ENCODE measurements around the gene HIRIP3. TPM values are rescaled to one million over a fixed set of nuclear protein-coding genes. Genes with fewer than 3 reads are reported as not detected.
"Not testable (repeated sequence)": the region's sequence is repeated elsewhere in the genome, so short reads cannot be mapped to it uniquely, and the experiment has no call there.

Gene HIRIP3
- total RNA-seq, 3 donors from 2014 or later, result 43.4 to 52.5 (median 50.7) TPM

DNA sequence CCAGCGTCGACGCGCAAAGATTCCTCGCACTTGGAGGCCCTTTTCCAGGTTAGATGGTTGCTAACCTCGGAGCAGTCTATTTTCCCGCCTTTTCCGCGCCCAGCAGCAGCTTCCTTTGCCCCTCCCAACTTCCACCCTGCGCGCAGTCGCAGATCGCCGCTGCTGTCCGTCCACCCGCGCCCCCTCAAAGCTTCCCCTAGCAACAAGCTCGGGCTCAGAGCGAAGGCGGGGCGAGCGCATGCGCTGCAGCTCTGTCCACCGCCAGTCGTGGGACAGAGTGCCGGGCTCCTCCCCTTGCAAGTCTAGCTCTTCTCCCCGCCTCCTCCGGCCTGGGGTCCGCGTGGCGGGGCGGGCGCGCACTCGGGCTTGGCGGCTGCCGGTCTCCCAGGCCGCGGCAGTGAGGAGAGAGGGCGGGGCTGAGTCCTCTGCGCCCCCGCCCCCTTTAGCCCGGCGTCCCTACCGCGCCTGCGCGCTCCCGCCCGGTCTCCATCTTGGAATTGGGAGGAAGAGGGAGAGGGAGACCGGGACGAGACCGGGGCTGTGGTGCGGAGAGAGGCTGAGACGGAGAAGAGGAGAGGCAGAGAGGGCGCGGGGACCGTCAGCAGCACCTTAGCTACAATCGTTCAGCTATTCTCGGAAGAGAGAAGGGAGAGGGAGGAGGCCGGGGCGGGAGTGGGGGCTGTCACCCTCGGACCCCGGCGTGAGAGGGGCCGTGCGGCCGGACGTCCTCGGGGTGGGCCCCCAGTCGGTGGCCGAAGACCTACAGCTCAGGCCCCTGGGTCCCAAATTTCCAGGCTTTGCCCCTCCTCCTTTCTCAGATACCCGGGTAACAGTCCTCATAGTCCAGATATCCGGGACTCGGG, 21.8 kb downstream of the HIRIP3 start, which contains the start of gene TAOK2:
Gene TAOK2, plus strand, starts transcription at position 485 of the 863 bp plus-strand sequence. CDS start 3,905 bp downstream, outside the sequence.
- H3K4me3 Mint-ChIP-seq, result peak within 1 kb of the TSS; percentile 95
- no peaks in the 10 kb centered on the region for H3K27me3 Mint-ChIP-seq (ENCODE audit: low read depth)
- peaks cover 11% of the 10 kb centered on the region for H3K36me3 Mint-ChIP-seq (ENCODE audit: insufficient read depth)
- peaks cover 32% of the 10 kb centered on the region for H3K4me1 Mint-ChIP-seq (ENCODE audit: low read depth)
- peak; percentile 99 for ATAC-seq
- H3K9me3 Mint-ChIP-seq, result no peaks in the 10 kb centered on the region
- peak; percentile 90 for DNase-seq

DNA sequence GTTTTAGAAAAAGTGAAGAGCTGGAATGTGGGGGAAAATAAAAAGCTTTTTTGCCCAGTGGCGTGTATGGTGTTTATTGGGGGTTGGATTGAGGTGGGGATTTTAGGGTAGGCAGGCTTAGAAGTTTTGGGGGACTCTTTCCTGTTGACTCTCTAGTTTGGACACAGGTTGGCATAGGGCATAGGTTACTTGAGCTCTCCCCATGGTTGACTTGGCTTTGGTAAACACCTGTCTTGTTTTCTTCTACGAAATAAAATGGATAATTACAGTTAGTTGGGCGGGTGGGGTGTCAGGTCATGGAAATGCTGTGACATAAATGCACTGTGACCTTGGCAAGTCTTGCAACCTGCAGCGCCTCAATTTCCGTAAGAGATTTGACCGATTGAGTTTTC, 22.4 kb downstream of the HIRIP3 start:
- Mint-ChIP-seq H3K27me3 (ENCODE audit: low read depth) (no peaks in the 10 kb centered on the region), H3K36me3 (ENCODE audit: insufficient read depth) (peaks cover 9% of the 10 kb centered on the region), H3K9me3 (no peaks in the 10 kb centered on the region), H3K4me3 (peak overlapping the region; percentile 95), H3K4me1 (ENCODE audit: low read depth) (peaks cover 32% of the 10 kb centered on the region)
- ATAC-seq (no peak), DNase-seq (no peak)

DNA sequence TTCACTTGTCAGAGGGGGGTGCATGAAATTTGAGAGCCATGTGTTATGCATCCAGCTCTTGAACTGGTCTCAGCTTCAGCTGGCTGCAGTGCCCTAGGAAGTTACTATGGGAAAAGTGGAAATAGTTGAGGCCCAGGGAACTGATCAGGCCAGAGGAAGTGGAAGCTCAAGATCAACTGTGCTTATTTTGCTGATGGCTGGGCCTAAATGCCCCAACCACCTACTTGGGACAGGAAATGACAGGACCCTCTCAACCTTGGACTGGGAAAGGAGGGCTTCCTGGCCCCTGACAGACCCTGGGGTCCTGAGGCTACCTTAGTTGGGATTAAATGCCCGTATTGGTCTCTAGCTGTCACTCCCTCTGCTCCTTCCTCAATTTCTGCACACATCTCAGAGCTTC, 22.9 kb downstream of the HIRIP3 start:
- no peak for DNase-seq
- H3K36me3 Mint-ChIP-seq (ENCODE audit: insufficient read depth), result peaks cover 9% of the 10 kb centered on the region
- H3K4me3 Mint-ChIP-seq, result peak overlapping the region; percentile 95
- no peaks in the 10 kb centered on the region for H3K27me3 Mint-ChIP-seq (ENCODE audit: low read depth)
- H3K4me1 Mint-ChIP-seq (ENCODE audit: low read depth), result peaks cover 32% of the 10 kb centered on the region
- ATAC-seq, result no peak
- no peaks in the 10 kb centered on the region for H3K9me3 Mint-ChIP-seq

DNA sequence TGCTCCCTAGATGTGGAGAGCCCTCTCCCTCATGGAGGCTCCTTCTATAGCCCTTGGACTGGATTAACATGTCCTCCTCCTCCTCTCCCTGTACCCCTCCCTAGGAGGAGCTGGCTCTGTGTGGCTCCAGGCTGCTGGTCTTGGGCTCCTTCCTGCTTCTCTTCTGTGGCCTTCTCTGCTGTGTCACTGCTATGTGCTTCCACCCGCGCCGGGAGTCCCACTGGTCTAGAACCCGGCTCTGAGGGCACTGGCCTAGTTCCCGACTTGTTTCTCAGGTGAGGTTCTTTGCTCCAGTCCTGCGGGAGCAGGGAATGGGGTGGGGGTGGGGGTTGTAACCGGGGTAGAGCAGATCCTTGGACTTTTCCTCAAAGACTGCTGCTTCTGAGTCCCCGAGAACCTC, 24.1 kb downstream of the HIRIP3 start:
- Mint-ChIP-seq H3K4me3 (no peak overlapping the region), H3K9me3 (no peaks in the 10 kb centered on the region), H3K36me3 (ENCODE audit: insufficient read depth) (peaks cover 9% of the 10 kb centered on the region), H3K4me1 (ENCODE audit: low read depth) (peaks cover 25% of the 10 kb centered on the region), H3K27me3 (ENCODE audit: low read depth) (no peaks in the 10 kb centered on the region)
- ATAC-seq (no peak), DNase-seq (no peak)

DNA sequence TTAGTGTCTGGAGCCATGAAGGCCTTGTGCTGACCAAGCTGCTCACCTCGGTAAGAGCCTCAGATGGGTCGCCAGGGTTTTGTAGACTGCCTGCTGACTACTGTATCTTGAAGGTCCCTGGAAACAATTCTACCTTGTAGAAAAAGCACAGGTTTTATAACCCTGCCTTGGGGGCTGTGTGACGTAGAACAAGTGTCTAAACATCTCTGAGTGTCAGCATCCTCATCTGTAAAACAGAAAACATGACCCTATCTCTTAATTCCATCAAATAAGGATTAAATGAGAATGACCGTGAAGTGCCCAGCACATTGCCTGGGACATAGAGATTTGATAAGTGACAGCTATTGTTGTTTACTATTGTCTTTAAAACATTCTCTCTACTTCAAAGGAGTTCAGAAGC, 27.2 kb downstream of the HIRIP3 start:
- DNase-seq (no peak), ATAC-seq (no peak)
- peaks cover 9% of the 10 kb centered on the region for H3K4me1 Mint-ChIP-seq (ENCODE audit: low read depth)
- no peaks in the 10 kb centered on the region for H3K27me3 Mint-ChIP-seq (ENCODE audit: low read depth)
- H3K36me3 Mint-ChIP-seq (ENCODE audit: insufficient read depth), result peaks cover 10% of the 10 kb centered on the region
- no peaks in the 10 kb centered on the region for H3K9me3 Mint-ChIP-seq
- no peak overlapping the region for H3K4me3 Mint-ChIP-seq

DNA sequence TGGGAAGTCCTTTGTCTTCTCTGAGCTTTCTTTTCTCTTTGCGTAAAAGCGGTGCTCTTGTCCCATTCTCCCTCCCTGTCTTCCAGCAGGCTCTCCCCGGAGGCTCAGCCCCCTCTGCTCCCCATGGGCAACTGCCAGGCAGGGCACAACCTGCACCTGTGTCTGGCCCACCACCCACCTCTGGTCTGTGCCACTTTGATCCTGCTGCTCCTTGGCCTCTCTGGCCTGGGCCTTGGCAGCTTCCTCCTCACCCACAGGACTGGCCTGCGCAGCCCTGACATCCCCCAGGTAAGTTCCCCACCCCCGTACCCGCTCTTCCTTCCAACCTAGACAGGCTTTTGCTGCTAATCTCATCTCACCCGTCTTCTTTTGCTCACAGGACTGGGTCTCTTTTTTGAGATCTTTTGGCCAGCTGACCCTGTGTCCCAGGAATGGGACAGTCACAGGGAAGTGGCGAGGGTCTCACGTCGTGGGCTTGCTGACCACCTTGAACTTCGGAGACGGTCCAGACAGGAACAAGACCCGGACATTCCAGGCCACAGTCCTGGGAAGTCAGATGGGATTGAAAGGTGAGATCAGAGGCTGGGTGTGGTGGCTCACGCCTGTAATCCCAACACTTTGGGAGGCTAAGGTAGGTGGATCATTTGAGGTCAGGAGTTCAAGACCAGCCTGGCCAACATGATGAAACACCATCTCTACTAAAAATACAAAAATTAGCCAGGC, 32.2 kb downstream of the HIRIP3 start:
- Mint-ChIP-seq H3K36me3 (ENCODE audit: insufficient read depth) (peaks cover 1% of the 10 kb centered on the region), H3K9me3 (no peaks in the 10 kb centered on the region), H3K4me1 (ENCODE audit: low read depth) (peaks cover 17% of the 10 kb centered on the region), H3K27me3 (ENCODE audit: low read depth) (no peaks in the 10 kb centered on the region), H3K4me3 (peak overlapping the region; percentile 85)
- DNase-seq (no peak), ATAC-seq (no peak)

DNA sequence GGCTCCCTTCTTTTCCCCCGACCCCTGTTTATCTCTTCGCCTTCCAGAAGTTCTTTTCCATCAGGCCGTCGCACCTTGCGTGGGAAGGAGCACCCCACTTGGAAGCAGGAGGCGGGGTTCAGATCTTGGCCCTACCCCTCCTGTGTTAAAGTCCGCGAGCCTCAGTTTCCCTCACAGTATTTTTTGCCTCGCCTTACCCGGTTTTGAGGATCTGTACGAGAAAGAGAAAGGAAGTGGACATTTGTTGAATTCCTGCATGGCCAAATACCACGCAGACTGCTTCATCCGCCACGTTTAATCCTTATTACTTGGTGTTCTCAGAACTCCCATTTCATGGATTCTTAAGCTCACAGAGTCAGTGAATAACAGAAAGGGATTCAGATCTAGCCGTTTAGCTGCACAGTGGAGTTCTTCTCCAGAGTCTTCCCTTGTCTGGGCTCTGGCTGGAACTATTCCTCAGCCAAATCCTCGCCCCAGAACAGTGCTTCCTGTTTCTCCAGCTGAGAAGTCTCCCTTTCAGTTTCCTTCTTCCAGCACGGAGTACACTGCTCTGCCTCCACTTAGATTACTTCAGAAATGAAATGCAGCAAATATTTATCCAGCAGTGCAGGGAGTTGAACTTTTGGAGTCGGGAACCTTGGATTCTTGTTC, 32.9 kb downstream of the HIRIP3 start:
- peaks cover 17% of the 10 kb centered on the region for H3K4me1 Mint-ChIP-seq (ENCODE audit: low read depth)
- no peaks in the 10 kb centered on the region for H3K9me3 Mint-ChIP-seq
- H3K4me3 Mint-ChIP-seq, result peak overlapping the region; percentile 85
- no peak for ATAC-seq
- DNase-seq, result no peak
- no peaks in the 10 kb centered on the region for H3K27me3 Mint-ChIP-seq (ENCODE audit: low read depth)
- H3K36me3 Mint-ChIP-seq (ENCODE audit: insufficient read depth), result peaks cover 1% of the 10 kb centered on the region

DNA sequence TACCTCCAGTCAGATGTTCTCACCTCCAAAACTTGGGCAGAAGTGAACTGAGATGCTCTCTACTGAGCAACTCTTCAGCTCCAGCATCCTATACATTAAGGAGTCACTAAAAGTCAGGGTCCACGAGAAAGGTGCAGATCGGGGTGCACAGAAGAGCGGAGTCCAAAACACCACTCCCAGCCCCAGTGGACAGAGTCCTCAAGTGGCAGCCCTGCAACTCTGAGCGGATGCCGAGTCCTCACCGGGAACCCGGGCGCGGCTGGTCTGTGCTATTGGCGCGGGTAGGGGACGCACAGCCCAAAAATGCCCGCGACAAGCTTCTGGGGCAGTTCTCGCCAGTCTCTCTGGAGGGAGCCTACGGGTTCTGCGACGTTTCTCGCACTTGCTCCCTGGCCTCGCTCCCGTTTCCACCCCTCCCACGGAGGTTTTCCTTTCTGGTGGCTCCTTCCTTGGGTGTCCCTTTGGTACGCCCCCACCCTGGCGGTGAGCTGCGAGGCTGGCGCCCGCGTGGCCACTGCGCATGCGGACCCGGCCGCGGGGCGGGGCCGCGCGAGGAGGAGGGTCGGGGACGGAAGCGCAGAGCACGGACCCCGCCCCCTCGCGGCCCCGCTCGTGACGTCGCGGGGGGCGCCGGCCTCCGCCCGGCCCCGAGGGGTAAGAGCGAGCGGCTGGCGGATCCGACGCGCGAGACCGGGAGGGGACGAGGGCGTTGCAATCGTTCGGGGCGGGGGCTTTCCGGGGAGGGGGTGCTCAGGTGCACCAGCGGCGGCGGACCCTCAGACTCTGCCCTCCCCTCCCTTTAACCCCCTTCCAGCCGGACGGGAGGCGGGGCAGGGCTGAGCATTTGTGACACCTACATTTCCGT, 33.7 kb downstream of the HIRIP3 start, which contains the start of gene TMEM219:
Gene TMEM219, plus strand, starts transcription at position 601 of the 865 bp plus-strand sequence. CDS start 1,065 bp downstream, outside the sequence.
- no peaks in the 10 kb centered on the region for H3K27me3 Mint-ChIP-seq (ENCODE audit: low read depth)
- H3K4me1 Mint-ChIP-seq (ENCODE audit: low read depth), result peaks cover 17% of the 10 kb centered on the region
- H3K9me3 Mint-ChIP-seq, result no peaks in the 10 kb centered on the region
- DNase-seq (peak; percentile 92), ATAC-seq (peak; percentile 88 to 94)
- peak within 1 kb of the TSS; percentile 85 for H3K4me3 Mint-ChIP-seq
- peaks cover 1% of the 10 kb centered on the region for H3K36me3 Mint-ChIP-seq (ENCODE audit: insufficient read depth)

DNA sequence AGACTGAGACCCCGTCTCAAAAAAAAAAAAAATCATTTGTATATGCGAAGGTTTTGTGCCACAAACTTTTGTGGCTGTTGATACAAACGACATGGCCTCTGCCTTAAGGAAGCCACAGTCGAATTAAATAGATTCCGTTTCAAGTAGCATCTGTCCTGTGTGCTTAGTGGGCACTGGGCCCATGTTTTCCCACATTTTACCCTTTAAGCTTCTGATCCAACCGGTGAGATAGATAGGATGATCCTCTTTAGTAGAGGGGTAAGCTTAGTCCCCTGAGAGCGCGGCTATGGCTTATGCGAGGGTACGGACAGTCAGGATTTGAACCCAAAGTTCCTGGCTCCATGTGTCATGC, 34.3 kb downstream of the HIRIP3 start:
- ATAC-seq (no peak), DNase-seq (no peak)
- Mint-ChIP-seq H3K4me1 (ENCODE audit: low read depth) (peaks cover 17% of the 10 kb centered on the region), H3K27me3 (ENCODE audit: low read depth) (no peaks in the 10 kb centered on the region), H3K9me3 (no peaks in the 10 kb centered on the region), H3K4me3 (peak overlapping the region; percentile 83), H3K36me3 (ENCODE audit: insufficient read depth) (peaks cover 1% of the 10 kb centered on the region)

DNA sequence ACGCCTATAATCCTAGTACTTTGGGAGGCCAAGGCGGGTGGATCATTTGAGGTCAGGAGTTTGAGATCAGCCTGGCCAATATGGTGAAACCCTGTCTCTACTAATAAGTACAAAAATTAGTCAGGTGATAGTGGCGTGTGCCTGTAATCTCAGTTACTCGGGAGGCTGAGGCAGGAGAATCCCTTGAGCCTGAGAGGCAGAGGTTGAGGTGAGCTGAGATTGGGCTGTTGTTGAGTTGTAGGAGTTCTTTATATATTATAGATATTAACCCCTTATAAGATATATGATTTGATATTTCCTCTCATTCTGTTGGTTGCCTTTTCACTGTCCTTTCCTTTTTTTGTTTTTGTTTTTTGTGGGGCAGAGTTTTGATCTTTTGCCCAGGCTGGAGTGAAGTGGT, 35.6 kb downstream of the HIRIP3 start:
- not testable (repeated sequence) for H3K9me3 Mint-ChIP-seq; H3K36me3 Mint-ChIP-seq (ENCODE audit: insufficient read depth); ATAC-seq; H3K4me3 Mint-ChIP-seq; DNase-seq; H3K27me3 Mint-ChIP-seq (ENCODE audit: low read depth)
- peaks cover 16% of the 10 kb centered on the region for H3K4me1 Mint-ChIP-seq (ENCODE audit: low read depth)

DNA sequence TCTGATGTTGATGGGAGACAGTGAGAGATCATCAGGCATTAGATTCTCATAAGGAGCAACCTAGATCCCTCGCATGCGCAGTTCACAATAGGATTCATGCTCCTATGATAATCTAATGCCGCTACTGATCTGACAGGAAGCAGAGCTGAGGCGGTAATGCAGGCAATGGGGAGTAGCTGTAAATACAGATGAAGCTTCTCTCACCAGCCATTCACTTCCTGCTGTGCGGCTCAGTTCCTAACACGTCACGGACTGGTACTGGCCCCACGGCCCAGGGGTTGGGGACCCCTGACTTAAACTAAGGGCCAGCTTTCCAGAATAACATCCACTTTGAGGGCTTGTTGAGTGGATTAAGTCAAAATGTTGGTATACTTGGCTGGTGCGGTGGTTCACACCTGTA, 36.1 kb downstream of the HIRIP3 start:
- no peak for DNase-seq
- ATAC-seq, result no peak

DNA sequence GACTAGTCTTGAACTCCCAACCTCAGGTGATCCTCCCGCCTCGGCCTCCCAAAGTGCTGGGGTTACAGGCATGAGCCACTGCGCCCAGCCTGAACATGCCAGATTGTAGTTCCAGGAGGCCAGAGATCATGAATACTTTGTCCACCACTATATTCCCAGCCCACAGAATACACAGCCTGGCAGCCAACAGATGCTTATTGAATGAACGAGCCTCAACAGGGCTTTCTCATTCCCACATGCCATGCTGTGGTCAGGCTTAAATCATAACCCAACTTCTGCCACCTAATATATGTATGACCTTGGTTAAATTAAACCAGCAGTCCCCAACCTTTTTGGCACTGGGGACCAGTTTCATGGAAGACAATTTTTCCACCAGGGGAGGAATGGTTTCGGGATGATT, 36.7 kb downstream of the HIRIP3 start:
- Mint-ChIP-seq H3K4me3 (no peak overlapping the region), H3K36me3 (ENCODE audit: insufficient read depth) (no peaks in the 10 kb centered on the region), H3K9me3 (no peaks in the 10 kb centered on the region), H3K27me3 (ENCODE audit: low read depth) (peaks cover 2% of the 10 kb centered on the region), H3K4me1 (ENCODE audit: low read depth) (peaks cover 16% of the 10 kb centered on the region)
- DNase-seq (no peak), ATAC-seq (no peak)

More for the DNA sequence above, 36.1 kb downstream of the HIRIP3 start:
- peaks cover 16% of the 10 kb centered on the region for H3K4me1 Mint-ChIP-seq (ENCODE audit: low read depth)
- no peaks in the 10 kb centered on the region for H3K36me3 Mint-ChIP-seq (ENCODE audit: insufficient read depth)
- H3K9me3 Mint-ChIP-seq, result no peaks in the 10 kb centered on the region
- H3K27me3 Mint-ChIP-seq (ENCODE audit: low read depth), result no peaks in the 10 kb centered on the region
- no peak overlapping the region for H3K4me3 Mint-ChIP-seq

DNA sequence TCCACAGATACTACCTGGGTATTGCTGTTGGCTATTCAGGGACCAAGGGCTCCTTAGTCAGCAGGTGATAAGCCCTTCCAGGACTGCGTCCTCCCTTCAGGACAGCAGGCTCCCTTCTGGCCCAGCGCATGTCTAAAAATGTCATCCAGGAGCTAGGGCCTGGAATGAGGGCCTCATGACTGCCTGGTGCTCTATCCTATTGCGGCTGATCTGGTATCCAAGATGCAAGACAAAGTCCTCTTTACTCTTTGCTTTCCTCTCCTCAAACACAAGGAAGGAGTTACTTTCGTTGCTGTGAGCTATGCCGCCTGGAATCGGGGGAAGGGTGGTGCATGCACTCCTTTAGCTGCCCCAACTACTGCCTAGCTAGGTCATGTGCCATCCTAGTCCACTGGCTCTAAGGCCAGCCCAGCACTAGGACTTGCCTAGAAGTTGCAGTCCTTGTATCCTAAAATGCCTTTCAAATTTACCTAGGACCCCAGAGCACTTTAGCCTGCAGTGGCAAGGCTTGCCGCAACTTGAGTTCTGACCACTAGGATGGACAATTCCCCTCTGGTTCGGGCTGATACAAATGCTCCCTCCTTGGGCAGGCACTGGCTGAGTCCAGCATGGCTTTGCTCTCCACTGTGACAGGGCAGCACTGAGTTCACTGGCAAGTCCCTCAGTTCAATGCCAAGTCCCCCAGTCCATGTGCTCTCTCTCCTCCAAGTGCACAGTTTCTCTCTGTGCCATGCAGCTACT, 43.6 kb downstream of the HIRIP3 start:
- H3K27me3 Mint-ChIP-seq (ENCODE audit: low read depth), result peaks cover 4% of the 10 kb centered on the region
- no peak overlapping the region for H3K4me3 Mint-ChIP-seq
- no peak for ATAC-seq
- H3K9me3 Mint-ChIP-seq, result peaks cover 11% of the 10 kb centered on the region
- DNase-seq, result no peak
- no peaks in the 10 kb centered on the region for H3K4me1 Mint-ChIP-seq (ENCODE audit: low read depth)
- peaks cover 1% of the 10 kb centered on the region for H3K36me3 Mint-ChIP-seq (ENCODE audit: insufficient read depth)

Measured in activated T-cell treated with anti-CD3 and anti-CD28 coated beads, Interleukin-2, amount 50 U/mL, for 4 hours (primary cell).